Measurements from ENCODE around the gene LNX2.

DNA sequence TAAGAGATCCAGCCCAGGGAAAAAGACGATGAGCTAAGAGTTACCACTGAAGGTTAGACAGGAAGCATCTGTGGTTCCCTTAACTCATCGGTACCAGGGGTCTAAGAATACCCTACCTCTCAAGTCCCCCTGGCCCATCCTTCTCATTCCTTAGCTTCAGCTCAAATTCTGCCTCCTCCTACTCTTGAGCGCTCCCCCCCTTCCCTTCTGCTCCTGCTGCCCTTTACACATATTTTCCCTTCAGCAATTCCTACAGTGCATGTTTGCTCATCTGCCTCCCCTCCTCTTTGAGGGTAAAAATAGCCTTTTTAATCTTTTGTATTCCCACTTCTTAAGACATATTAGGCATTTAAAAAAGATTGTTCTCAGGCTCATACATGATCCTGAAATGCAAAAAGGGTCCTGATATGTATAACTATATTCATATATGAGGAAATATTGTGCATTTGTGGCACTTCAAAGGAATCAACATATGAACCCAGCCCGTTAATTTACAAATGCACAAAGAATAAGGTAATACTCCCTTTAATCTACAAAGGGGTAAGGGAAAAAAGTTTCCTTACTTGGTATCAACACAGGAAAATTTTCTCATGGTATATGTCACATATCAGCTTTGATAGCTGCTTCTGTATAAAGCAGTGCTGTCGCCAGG is 33.1 kb downstream of the LNX2 start:
- no peak for TF ChIP-seq CTCF (IDR thresholded peaks at IDR 0.05; ENCODE audit: insufficient read depth, low read length)
- no peak for TF ChIP-seq POLR2AphosphoS5 (IDR thresholded peaks at IDR 0.05; ENCODE audit: low read depth)
- TF ChIP-seq REST (IDR thresholded peaks at IDR 0.05; ENCODE audit: insufficient replicate concordance, low read depth): no peak
- no peak for TF ChIP-seq GABPA (IDR thresholded peaks at IDR 0.05; ENCODE audit: low read depth)

All from HL-60 (cell line).